AG09309 (cell line): ENCODE measurements around the gene DGLUCY.

Experiments used
- DNase-seq: peaks from one replicate; pipeline ENCODE4 v3.0.0-alpha.2; 2010; ENCODE audit warnings: low read depth
- H3K4me3 ChIP-seq: 2 replicates; pipeline ENCODE4 v1.5.1; 2011; ENCODE audit warnings: mild to moderate bottlenecking, low read depth, low read length, moderate library complexity; ENCODE audit not compliant: control insufficient read depth
- TF ChIP-seq, protein P1 (sequence below): IDR thresholded peaks from 2 replicates; pipeline ENCODE4 v1.5.1; 2011; ENCODE audit warnings: mild to moderate bottlenecking, low read depth, low read length, inconsistent platforms; ENCODE audit not compliant: insufficient read depth, control insufficient read depth; ENCODE audit errors: missing control alignments

DGLUCY gene

DNA sequence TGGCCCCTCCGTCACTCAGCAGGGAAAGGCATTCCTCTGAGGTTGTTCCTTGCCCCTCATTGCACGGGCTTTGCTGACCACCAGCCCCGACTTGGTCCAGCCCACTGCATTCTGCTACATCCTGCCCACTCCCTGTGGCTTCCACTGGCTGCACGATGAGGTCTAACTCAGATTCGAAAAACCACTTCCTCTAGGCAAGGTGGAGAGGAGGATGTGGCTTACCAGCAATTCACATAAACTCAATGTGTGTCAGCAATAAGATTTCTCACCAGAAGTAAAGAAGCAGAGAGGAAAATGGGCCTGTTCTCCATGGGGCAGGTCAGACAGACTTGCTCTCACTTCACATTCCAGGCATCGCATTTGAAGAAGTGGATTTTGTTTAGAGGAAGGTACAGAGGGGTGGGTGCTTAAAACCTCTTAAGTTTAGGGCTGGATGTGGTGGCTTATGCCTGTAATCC lies 115.9 kb downstream of the DGLUCY start:
- TF ChIP-seq, protein P1, sequence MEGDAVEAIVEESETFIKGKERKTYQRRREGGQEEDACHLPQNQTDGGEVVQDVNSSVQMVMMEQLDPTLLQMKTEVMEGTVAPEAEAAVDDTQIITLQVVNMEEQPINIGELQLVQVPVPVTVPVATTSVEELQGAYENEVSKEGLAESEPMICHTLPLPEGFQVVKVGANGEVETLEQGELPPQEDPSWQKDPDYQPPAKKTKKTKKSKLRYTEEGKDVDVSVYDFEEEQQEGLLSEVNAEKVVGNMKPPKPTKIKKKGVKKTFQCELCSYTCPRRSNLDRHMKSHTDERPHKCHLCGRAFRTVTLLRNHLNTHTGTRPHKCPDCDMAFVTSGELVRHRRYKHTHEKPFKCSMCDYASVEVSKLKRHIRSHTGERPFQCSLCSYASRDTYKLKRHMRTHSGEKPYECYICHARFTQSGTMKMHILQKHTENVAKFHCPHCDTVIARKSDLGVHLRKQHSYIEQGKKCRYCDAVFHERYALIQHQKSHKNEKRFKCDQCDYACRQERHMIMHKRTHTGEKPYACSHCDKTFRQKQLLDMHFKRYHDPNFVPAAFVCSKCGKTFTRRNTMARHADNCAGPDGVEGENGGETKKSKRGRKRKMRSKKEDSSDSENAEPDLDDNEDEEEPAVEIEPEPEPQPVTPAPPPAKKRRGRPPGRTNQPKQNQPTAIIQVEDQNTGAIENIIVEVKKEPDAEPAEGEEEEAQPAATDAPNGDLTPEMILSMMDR, result no peak
- DNase-seq, result peak; percentile 73
- no peak overlapping the region for H3K4me3 ChIP-seq

DNA sequence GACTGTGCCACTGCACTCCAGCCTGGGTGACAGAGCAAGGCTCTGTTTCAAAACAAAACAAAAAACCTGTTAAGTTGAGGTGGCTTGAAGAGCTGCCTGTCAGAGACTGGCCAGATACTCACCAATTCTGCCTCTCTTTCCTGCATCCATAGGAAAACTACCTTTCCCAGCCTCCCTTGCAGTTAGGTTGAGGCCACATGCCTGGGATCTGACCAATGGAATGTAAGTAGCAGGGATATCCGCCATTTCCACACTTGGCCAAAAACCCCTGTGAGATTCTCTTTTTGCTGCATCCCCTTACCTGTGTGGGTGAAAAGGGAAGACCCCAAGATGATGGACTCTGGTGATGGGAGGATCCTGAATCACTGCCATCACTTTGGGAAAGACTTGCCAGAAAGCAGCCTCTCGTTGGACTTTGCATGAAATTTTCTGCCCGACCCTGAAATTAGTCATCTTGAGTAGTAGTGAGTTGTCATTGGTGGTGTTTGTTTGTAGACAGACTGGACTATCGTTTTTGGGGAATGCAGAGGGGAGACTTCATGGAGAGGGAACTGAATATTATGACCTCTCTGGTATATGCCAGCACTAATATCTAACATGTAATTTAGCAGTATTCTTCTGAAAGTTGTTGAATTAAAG lies 116.6 kb downstream of the DGLUCY start:
- H3K4me3 ChIP-seq, result no peak overlapping the region

DNA sequence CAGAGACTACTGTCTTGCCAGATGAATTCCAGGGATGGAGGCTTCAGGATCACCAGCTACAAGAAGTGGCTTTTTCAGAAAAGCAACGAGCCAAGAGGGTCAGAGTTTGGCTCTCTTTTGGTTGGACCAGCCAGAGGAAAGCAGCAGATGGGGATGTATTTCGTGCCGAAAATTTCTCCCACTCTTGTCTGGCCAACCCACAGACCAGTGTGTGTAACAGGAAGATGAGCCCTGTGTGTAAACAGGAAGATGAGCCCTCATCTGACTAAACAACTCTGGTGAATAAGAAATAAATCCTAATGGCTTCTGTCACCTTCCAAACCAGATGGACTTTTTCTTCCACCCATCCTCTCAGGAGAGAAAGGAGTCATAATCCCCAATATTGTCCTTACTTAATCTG lies 117.6 kb downstream of the DGLUCY start:
- DNase-seq, result no peak
- H3K4me3 ChIP-seq, result no peak overlapping the region
- TF ChIP-seq, protein P1, result no peak

More for the DNA sequence above, 116.6 kb downstream of the DGLUCY start:
- no peak for DNase-seq
- TF ChIP-seq, protein P1, result no peak

DNA sequence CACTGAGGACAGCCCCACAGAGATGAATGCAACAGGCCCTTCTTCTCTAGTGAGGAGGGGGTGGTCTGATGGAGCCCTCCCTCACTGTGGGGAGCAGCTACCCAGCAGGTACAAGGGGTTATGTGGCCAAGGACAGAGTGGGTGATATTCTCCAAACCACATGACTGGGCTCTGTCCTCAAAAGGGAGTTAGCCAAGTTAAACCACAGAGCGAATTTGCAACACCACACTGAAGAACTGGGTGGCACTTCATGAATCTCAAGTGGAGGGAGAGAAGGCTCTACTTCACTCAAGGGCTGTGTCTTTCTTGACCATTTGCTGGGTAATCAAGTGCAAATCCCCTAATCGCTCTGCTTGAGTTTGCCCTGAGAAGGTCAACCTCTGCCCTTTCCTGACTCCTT lies 118.2 kb downstream of the DGLUCY start:
- TF ChIP-seq, protein P1, result no peak
- no peak for DNase-seq

DNA sequence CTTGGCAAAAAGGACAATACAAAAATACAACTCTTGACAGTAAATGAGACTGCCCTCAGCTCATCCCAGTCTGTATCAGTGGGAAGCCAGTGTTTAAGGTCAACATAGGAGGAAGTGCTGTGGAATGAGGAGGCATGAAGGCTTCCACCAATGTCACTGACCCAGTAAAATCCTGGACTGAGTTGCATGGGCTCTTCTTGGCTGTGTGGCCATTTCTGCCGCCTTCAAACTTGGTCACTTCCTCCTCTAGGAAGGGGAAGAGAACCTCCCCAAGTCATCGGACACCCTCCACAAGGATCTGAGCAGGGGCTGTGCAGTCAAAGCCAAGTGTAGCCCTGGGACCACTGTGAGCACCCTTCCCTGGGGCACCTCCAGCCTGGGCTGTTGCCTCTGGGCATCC lies 118.7 kb downstream of the DGLUCY start:
- DNase-seq, result no peak
- TF ChIP-seq, protein P1, result no peak
- no peak overlapping the region for H3K4me3 ChIP-seq

More for the DNA sequence above, 118.2 kb downstream of the DGLUCY start:
- no peak overlapping the region for H3K4me3 ChIP-seq

DNA sequence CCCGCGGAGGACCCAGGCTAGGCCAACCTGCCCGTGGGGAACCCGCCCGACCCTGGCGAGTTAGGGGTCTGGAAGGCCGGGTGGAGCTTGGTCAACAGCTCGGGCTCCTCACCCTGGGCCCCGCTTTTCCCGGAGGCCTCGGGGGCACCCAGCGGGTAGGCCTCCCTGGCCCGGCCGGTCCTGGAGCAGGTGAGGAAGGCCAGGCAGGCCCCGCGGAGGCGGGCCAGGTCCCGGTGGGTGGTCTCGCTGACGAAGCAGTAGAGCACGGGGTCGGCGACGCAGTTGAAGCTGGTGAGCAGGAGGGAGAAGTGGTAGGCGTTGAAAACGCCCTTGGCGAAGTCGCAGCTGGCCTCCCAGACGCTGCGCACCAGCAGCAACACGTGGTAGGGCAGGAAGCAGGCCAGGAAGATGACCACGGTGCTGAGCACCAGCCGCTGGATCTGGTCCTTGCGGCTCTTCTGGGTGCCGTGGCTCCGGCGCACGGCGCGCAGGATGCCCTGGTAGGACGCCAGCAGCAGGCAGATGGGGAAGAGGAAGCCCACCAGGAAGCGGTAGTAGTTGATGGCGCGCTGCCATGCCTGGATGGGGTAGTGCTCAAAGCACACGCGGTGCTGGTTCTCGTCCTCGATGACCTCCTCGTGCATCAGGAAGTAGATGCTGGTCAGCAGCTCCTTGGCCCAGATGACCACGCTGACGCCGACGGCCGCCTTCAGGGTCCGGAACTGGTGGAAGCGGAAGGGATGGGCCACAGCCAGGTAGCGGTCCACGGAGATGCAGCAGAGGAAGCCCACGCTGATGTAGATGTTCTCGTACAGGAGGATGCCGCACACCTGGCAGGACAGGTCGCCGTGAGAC lies 120.3 kb downstream of the DGLUCY start:
- no peak for DNase-seq
- H3K4me3 ChIP-seq, result no peak overlapping the region
- TF ChIP-seq, protein P1, result no peak
